Measurements from ENCODE around the gene PAPPA. TPM values are rescaled to one million over a fixed set of nuclear protein-coding genes. Genes with fewer than 3 reads are reported as not detected.

PAPPA gene
- total RNA-seq, 4 donors from 2014 or later, result 1.0 to 5.0 (median 2.8) TPM

DNA sequence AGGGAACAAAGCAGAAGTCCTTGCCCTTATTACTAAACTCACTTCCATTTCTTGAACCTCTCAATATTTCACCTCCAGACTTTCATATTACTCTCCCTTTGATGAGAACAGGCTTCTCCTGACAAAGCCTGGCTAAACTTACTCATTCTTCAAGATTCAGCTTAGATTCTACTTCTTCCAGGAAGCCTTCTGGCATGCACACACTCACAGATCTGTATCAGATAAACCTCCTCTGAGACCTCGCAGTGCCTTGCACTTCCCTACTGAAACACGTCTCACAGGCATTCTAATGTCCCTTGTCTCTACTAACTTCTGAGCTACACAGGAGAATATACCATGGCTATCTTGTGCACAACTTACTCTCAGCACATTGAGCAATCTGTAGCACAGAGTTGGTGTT lies 16.6 kb upstream of the PAPPA start:
- intact Hi-C loops (cut with DNase I), result no loop called here
- TF ChIP-seq POLR2A (IDR thresholded peaks at IDR 0.05), result no peak
- TF ChIP-seq, protein P1, sequence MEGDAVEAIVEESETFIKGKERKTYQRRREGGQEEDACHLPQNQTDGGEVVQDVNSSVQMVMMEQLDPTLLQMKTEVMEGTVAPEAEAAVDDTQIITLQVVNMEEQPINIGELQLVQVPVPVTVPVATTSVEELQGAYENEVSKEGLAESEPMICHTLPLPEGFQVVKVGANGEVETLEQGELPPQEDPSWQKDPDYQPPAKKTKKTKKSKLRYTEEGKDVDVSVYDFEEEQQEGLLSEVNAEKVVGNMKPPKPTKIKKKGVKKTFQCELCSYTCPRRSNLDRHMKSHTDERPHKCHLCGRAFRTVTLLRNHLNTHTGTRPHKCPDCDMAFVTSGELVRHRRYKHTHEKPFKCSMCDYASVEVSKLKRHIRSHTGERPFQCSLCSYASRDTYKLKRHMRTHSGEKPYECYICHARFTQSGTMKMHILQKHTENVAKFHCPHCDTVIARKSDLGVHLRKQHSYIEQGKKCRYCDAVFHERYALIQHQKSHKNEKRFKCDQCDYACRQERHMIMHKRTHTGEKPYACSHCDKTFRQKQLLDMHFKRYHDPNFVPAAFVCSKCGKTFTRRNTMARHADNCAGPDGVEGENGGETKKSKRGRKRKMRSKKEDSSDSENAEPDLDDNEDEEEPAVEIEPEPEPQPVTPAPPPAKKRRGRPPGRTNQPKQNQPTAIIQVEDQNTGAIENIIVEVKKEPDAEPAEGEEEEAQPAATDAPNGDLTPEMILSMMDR (IDR thresholded peaks at IDR 0.05), result no peak
- H3K4me3 ChIP-seq (replicated peaks in 1 of 3), result no peak overlapping the region
- H3K36me3 ChIP-seq, result no peaks in the 10 kb centered on the region
- DNase-seq, result no peak
- no peaks in the 10 kb centered on the region for H3K4me1 ChIP-seq
- H3K27me3 ChIP-seq, result no peaks in the 10 kb centered on the region
- H3K27ac ChIP-seq, result no peak overlapping the region
- H3K9me3 ChIP-seq, result no peaks in the 10 kb centered on the region
- WGBS, 2 donors, result 86 to 90% methylated on average over 2 of the region's 2 CpGs

DNA sequence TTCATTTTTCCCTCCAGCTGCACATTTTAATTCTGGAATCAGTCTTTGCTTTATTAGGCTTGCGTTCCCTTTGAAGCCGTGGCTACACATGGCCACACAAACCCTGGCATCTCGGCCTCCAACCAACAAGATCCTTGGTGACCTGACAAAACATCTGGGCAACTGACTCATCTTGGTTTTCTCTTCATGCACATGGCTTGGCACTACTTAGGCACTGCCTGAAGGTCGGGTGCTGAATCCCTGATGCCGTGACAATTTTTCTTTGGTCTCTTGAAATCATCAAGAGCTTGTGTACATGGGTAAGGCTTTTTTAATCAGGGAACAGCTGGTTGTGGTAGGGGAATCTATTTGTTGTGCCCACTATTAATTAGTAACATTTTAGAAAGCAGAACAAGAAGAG lies 16.0 kb upstream of the PAPPA start:
- H3K36me3 ChIP-seq, result no peaks in the 10 kb centered on the region
- intact Hi-C loops (cut with DNase I), result no loop called here
- H3K4me3 ChIP-seq (replicated peaks in 1 of 3), result no peak overlapping the region
- H3K27me3 ChIP-seq, result no peaks in the 10 kb centered on the region
- H3K9me3 ChIP-seq, result no peaks in the 10 kb centered on the region
- no peak for TF ChIP-seq POLR2A (IDR thresholded peaks at IDR 0.05)
- TF ChIP-seq, protein P1 (IDR thresholded peaks at IDR 0.05), result no peak
- no peak for DNase-seq
- no peaks in the 10 kb centered on the region for H3K4me1 ChIP-seq
- WGBS, 2 donors, result 81 to 87% methylated on average over 5 of the region's 5 CpGs
- H3K27ac ChIP-seq, result no peak overlapping the region

DNA sequence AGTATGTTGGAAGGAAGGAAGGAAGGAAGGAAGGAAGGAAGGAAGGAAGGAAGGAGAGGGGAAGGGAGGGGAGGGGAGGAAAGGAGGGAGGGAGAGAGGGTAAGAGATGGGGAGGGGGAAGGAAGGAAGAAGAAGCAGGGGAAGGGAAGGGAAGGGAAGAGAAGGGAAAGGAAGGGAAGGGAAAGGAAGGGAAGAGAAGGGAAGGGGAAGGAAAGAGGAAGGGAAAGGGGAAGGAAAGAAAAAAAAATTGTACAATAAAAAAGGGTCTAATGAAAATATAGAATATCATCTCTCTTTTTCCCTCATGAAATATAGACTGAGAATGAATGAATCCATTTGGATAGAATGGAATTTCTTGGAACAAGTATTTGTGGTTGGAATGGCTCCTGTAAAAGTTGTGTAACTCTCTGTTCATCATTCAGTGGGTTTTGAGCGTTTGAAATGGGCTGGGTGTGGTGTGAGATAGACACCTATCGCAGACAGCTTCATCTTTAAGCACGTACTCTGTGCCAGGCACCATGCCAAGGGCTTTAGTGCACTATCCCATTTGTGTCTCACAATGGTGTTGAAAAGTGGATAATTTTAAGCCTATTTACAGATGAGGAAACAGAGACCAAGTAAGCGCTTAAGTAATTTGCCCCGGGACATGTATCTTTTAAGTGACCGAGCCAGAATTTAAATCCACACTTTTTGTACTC lies 11.6 kb upstream of the PAPPA start:
- no peaks in the 10 kb centered on the region for H3K9me3 ChIP-seq
- intact Hi-C loops (cut with DNase I), result no loop called here
- H3K27me3 ChIP-seq, result no peaks in the 10 kb centered on the region
- no peak overlapping the region for H3K4me3 ChIP-seq (replicated peaks in 1 of 3)
- 84 to 91% methylated on average over 6 of the region's 6 CpGs for WGBS, 2 donors
- H3K4me1 ChIP-seq, result no peaks in the 10 kb centered on the region
- no peak for DNase-seq
- no peak overlapping the region for H3K27ac ChIP-seq
- TF ChIP-seq, protein P1 (IDR thresholded peaks at IDR 0.05), result no peak
- no peak for TF ChIP-seq POLR2A (IDR thresholded peaks at IDR 0.05)
- H3K36me3 ChIP-seq, result no peaks in the 10 kb centered on the region

DNA sequence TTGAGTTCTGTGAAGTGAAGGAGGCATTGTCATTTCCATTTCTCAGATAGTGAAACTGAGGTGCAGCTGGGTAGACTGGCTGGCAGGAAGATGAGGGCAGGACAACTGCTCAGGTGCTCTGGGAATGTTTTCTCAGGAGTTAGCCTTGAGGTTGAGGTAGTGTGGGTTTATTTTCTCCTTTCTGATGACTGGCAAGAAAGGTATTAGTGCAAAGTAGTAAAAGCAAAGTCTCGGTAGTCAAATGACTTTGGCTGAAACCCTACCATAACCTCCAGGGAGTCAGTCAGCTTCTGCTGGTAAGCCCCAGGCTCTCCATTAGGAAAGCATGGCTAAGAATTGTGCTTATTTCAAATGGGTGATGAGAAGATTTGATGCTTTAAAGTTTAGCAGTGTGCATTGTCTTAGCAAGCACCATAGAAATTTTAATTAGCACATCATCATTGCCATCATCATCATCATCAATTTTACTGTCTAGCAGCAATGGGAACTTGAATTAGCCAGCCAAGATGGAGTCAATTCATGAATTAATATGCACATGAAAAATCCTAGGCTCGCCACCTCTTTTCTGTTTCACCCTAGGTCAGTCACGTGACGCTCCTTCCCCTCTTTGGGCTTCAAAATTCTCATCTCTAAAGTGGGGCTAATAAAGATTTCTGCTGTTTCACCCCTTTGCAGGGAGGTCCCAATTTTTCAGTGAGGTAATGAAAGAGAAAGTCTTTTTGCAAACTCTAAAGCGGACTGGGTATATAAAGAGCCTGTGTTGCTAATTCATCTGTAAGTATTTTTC lies 10.7 kb upstream of the PAPPA start:
- Histone ChIP-seq H3K9me3 (no peaks in the 10 kb centered on the region), H3K27me3 (no peaks in the 10 kb centered on the region), H3K4me1 (no peaks in the 10 kb centered on the region), H3K4me3 (replicated peaks in 1 of 3) (no peak overlapping the region), H3K36me3 (no peaks in the 10 kb centered on the region), H3K27ac (no peak overlapping the region)
- intact Hi-C loops (cut with DNase I), result no loop called here
- no peak for TF ChIP-seq POLR2A (IDR thresholded peaks at IDR 0.05)
- TF ChIP-seq, protein P1 (IDR thresholded peaks at IDR 0.05), result no peak
- 82 to 91% methylated on average over 5 of the region's 5 CpGs for WGBS, 2 donors
- no peak for DNase-seq

DNA sequence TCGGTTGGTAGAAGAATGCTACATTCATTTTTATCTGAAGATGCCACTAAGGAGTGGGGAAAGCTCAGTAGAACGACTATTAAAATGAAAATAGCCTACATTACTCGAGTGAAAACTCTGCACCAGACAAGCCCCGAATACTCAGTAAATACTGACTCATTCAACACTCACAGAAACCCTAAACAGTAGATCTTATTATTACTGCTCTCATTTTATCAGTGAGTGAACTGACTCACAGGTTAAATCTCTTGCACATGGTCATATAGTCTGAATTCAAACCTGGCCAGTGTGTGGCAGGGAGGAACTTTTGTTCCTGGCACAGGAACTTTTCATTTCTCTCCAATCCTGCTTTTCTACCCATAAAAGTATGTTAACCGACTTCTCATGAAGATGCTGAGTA lies 9.6 kb upstream of the PAPPA start:
- H3K9me3 ChIP-seq, result no peaks in the 10 kb centered on the region
- H3K36me3 ChIP-seq, result no peaks in the 10 kb centered on the region
- H3K27ac ChIP-seq, result no peak overlapping the region
- H3K4me1 ChIP-seq, result no peaks in the 10 kb centered on the region
- H3K27me3 ChIP-seq, result no peaks in the 10 kb centered on the region
- no peak for DNase-seq
- WGBS, 2 donors, result 77 to 80% methylated on average over 5 of the region's 5 CpGs
- intact Hi-C loops (cut with DNase I), result no loop called here
- H3K4me3 ChIP-seq (replicated peaks in 1 of 3), result no peak overlapping the region
- TF ChIP-seq, protein P1 (IDR thresholded peaks at IDR 0.05), result no peak
- no peak for TF ChIP-seq POLR2A (IDR thresholded peaks at IDR 0.05)
